HG03520 (cell line): Measurements from ENCODE around the gene LRRC74A.

Experiments used
- ATAC-seq: cut with Tn5 transposase; IDR thresholded peaks from one replicate; pipeline ENCODE4 v1.9.1; 2021; ENCODE audit warnings: mild to moderate bottlenecking, moderate library complexity; ENCODE audit not compliant: unreplicated experiment

LRRC74A gene

DNA sequence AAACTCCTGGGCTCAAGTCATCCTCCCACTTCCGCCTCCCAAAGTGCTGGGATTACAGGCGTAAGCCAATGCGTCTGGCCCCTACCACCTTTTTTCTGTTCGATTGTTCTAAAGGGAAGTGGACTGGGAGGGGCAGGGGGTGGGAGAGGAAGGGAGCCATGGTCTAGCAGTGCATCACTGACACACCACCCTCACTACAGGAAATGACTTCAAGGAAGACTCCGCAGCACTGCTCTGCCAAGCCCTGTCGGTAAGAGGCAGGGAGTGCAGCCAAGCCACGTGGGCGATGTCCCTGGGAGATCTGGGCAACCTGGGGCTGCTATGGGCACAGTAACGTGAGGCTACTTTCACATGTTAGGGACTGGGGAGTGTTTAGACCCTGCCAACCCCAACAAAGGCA is 18.0 kb downstream of the LRRC74A start:
- ATAC-seq, result no peak

DNA sequence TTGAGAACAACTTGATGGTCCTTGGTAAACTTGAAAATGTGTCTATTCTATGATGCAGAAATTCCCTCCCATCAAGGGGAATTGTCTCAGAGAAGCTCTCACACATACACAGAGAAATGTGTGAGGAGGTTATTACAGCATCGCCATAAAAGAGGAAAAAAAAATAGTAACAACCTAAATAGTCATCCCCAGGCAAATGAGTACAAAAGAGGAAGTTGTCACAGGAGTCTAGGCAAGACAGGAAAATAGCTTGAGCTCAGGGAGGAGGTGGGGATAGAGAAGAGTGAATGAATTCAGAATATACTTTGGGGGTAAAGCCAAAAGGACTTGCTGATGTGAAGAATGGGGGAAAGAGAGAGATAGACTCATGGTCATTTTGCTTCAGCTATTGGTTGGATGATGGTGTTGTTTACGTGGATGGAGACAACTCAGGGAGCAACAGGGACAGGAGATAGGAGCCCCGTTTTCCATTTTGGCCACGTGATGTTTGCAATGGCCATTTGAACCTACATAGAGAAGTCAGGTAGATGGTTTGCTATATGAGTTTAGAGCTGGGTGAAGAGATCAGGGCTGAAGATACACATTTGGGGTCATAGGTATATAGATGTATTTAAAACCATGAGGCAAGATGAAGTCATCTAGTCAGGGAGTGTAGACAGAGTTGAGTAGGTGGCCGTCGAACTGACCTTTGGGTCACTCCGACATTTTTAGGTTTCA is 20.3 kb downstream of the LRRC74A start:
- ATAC-seq, result no peak

DNA sequence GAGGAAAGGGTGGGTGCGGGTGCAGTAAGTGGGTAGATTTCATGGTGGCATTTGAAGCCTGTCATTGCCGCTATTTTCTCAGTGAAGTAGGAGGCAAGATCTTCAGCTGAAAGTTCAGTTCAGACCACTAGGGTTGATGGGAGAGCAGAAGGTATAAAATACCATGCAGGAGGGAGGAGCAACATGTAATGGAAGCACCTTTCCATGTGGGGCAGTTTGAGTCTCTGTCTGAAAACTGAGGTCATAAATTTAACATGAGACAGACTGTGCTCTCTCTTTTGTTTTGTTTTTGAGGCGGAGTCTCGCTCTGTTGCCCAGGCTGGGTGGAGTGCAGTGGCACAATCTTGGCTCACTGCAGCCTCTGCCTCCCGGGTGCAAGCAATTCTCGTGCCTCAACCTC is 22.7 kb downstream of the LRRC74A start:
- ATAC-seq, result no peak

DNA sequence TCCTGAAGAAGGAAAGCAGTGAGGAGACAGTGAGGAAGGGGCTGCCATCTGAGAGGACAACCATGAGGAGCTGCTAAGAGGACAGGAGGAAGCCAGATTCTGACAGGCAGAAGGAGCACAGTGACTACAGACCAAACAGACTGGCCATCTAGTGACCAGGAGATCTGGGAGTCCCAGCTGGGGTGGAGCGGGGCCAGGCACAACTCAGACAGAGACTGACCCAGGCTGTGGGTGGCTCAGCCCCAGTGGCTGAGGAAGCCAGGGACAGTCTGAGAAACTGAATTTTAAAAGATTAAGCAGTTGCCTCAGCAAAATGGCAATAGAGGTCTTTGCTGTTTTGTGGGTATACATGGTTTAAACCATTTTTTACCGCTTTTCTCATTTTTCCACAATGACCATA is 28.9 kb downstream of the LRRC74A start:
- ATAC-seq, result no peak

DNA sequence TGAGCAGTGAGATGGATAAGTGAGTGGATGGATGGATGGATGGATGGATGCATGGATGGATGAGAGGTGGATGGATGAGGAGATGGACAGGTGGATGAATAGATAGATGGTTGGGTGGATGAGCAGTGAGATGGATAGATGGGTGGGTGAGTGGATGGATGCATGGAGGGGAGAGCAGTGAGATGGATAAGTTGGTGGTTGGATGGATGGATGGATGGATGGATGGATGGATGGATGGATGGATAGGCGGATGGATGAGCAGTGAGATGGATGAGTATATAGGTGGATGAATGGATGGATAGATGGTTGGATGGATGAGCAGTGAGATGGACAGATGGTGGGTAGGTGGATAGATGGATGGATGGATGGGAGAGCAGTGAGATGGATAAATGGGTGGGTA is 30.6 kb downstream of the LRRC74A start:
- ATAC-seq, result no peak

DNA sequence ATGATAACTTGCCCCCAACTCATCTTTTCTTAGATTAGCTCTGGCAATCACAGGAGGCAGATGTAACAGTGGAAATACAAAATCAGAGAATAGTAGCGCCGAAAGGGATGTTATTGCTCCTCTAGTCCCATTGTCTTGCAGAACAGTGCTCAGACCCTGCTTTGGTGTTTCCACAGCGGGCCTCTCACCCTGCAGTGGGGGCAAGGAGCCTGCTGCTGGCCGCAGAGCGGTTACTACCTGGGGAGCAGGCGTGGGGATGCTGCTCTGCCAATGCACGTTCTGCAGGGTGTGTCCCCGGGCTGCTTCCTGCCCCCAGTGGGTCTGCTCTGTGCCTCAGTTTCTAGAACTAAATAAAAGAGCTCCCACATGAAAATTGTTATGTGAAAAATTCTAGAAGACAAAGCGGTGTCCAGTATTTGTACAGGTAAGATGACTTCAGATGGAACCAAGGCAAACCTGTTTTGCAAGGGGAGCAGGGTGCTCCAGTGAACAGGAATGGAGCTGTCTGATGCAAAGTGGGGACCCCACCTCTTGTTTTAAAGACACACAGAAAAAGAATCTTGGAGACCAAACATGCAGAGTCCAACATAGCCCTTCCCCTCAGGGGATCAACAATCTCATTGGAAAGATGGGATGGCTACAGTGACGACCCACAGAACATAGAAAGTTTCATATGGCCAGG is 35.5 kb downstream of the LRRC74A start:
- no peak for ATAC-seq

DNA sequence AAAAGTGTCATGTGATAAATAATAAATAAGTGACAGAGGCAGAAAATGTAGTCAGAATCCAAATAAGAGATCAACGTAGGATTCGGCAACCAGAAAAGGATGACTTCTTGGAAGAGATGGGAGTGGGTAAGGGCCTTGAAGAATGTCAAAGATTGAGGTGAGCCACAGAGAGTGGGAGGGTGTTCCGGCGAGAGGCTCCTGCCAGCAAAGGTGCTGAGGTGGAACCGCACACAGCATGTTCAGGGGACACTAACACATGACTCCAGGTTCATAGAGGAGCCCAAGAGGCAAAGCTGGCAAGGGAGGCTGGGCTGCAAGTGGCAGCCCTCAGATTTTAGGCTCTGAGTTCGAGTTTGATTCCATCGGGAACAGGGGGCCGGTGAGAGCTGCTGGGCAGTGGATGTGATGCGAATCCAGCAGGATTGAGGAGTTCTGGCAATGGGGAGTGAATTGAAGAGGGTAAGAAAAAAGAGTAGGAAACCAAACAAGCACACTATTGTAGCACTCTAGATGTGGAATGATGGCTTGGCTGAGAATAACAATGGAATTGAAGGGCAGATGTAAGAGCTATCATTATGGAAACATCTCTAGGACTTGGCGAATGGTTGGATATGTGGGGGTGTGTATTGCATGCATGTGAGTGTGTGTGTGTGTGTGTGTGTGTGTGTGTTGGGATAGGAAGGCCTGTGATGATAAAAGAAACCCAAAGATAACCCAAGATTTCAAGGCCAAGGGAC is 36.5 kb downstream of the LRRC74A start:
- no peak for ATAC-seq

DNA sequence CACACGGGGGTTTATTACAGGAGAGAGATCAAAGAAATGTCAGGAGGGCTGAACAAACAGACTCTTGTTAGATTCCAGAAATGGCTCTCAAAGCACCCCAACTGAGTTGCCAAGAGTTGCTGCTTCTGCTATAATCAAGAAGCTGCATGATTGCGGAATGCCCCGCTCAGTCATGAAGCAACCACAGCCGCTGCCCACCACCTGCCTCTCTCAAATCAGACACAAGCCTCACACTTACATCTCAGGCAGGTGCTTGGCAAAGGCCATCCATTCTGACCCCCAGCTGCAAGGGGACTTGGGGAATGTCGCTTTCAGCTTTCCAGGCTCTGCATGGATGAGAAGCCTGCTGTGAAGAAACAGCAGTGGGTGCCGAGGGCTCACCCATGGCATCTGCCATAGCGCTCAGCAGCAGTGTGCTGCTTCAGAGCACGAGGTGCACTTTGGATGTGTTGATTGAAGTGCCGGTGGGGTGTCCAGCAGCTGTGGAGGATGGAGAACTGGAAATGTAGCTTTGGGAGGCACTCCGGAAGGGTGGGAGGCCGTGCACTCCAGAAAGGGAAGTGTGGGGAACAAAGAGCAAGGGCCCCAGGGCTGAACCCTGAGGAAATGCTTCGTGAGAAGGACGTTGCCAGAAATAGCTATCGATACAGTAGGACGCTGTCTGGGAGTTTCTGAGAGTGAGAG is 37.7 kb downstream of the LRRC74A start:
- no peak for ATAC-seq

DNA sequence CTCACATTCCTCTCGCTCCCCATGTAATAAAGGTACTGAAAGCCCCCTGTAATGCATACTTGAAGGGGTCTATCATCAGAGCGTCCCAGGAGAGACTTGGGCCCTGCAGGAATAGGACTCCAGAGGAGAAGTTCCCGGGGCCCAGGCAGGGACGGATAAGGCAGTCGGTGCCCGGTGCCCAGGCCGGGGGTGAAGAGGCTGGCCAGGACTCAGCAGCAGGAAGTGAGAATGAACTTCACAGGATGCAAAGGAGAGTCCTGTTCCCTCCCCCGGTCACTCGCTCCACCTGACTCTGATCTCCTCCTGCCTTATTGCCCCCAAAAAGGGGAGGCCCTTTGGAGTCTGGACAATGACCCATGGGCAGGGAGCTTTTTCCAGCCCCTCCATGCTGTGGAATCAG is 40.2 kb downstream of the LRRC74A start:
- ATAC-seq, result no peak

DNA sequence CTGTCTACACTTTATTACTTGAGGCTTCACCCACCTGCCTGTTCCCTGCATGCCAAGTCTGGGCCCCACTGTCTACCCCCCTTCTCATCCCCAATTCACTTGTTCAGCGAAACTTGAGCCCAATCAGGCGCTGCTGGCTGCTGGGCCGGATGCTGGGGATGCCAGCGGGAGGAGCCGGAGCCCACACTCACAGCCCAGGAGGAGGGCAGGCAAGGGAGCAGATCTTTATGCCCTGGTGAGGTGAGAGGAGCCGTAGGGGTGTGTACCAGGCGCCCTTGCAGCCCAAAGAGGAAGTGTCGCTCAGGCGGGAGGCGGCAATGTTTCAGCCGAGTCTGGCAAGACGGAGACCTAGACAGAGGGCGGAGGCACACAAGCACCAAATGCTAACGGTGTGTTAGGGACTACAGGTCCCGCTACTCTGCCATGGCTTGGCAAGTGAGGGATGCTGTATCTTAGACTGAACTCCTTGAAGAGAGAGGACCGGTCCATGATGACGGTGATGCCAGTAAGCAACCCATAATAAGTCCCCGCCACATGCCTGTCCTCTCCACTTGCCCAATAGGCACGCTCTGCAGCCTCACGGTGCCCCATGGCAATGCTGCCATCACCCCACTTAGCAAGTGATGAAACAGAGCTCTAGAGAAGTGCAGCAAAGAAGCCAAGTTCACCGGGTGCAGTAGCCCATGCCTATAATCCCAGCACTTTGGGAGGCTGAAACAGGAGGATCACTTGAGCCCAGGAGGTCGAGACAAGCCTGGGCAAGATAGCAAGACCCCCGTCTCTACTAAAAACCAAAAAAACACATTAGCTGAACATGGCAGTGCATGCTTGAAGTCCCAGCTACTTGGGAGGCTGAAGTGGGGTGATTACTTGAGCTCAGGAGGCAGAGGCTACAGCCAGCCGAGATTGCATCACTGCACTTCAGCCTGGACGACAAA is 41.6 kb downstream of the LRRC74A start:
- no peak for ATAC-seq

DNA sequence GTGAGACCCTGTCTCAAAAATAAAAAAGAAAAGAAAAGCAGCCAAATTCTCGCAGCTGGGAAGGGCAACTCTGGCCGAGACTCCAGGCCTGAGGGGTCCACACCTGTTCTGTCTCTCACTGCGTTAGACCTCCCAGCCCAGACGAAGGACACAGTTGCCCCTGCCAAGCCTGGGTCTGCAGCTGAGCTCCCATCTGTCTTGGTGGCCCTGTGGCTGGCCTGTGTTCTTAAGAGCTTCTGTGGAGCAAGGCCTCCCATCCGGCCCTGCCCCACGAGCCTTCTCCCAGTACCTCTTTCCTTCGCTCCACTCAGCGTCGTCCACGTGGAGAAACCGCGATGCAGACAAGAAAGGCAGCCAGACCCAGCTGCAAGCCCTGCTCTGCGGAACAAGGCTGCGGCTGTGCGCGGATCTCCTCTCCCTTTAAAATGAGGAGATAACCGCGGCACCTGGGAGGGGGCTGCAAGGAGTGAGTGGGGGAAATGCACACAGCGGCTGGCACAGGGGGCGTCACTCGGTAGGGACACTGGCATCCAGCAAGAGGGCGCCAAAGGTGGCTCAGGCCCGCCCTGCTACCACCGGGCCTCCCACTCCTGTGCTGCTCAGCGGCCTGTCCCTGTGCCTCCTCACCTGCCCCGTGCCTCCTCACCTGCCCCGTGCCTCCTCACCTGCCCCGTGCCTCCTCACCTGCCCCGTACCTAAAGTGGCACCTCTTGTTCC is 42.4 kb downstream of the LRRC74A start:
- no peak for ATAC-seq

DNA sequence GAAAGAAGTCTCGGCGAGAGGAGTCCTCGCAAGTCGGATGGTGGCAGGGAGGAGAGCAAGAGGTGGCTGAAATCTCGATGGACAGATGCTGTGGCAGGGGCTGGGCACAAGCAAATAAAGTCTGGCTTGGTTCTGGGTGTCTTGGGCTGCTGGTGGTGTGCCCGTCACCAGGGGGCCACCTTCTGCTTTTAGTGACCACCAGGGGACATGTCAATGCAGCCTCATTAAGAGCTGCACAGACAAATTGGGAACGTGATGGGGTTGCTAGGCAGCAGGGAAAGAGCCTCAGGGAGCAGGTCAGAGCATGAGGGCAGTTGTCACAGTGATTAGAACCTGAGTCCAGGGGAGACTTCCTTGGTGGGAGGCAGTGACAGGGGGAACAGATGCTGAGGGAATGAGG is 44.0 kb downstream of the LRRC74A start:
- no peak for ATAC-seq

DNA sequence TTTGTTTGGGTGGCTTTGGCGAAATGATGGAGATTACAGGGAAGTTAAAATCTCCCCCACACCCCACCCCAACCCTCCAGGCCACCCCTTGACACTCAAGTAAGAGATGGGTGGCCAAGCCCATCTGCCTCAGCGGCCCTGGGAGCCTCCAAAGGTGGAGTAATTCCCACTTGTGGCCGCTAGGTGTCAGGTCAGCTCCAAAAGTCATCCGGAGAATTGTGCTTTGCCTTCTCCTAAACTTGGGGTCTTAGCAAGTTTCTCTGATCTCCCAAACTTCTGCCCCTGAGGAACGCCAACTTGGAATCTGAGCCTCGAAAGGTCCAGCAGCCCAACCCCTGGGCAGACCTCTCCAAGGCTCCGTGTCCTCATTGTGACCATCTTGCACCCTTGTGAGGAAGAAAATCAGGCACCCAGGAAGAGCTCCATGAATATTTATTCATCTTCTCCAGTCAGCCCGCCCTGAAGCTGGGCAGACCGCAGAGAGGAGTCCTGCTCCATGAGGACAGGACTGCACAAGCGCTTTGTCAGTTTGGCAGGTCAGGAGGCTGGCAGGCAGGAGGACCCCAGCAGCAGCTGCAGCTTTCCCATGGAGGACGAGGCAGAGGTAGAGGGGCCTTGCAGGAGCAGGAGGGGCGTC is 46.7 kb downstream of the LRRC74A start:
- ATAC-seq, result no peak

DNA sequence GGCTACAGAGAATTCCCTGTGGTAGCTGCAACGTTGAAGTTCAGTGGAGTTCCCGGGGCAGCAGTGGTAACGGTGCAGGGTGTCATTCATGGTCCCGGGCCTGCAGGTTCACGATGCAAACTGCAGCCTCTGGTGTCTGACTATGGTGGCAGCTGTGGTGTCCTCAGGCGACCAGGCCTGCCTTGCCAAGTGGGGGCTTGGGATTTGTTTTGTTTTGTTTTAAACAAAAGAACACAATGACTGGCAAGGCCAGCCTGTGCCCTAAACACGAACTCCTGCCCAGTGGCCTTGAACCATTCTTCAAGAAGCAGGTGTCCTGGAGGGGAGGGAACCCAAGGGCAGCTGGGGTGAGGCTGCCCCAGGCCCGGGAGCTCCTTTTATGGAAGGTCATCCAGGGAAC is 48.5 kb downstream of the LRRC74A start:
- no peak for ATAC-seq

DNA sequence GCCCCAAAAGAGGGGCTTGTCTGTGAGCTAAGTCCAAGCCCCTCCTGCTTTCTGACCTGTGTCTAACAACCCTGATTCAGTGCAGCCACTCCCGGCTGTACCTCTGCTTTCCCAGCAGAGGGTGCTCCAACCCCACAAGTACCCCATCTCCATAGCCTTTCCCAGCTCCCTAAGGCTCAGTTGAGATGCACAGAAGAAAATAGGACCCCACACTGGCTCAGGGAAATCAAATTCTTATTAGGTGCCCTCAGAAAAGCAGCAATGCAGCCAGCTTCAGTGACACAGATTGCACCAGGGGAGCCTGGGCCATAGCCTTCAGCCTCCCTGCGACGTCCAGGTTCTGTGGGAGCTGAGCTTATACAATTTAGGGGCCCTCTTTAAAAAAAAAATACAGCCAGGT is 49.9 kb downstream of the LRRC74A start:
- ATAC-seq, result no peak

DNA sequence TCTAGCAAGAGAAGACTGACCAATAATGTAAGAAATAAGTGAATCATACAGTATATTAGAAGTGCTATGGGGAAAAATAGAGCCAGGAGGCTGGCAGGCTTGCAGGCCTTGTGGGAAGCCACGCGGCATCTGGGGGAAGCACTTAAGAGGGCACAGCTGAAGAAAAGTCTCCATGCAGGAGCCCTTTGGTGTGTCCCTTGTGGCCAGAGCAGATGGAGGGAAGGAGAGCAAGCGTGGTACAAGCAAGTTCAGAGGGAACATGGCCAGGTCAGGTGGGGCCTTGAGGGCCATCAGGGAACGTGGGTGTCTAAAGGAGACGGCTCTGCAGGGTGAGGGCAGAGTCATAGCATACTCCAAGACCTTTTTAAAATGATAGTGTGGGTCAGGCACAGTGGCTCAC is 51.7 kb downstream of the LRRC74A start:
- no peak for ATAC-seq

DNA sequence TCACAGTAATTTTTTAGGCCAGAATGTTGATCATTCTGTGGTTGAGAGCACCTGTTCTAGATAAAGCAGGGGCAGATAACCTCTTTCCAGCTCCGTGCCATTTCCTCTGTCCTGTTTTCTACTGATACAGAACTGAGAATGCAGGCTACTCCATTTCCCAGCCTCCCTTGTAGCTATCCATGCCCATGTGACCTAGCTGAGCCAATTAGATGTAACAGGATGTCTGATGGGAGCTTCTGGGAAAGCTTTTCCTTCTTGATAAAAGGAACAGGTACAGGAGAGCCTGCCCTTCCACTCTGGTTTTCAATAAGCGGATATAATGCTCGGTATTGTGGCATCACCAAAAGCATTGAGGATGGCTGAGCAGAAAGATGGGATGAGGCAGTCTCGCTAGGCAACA is 54.2 kb downstream of the LRRC74A start:
- ATAC-seq, result no peak

DNA sequence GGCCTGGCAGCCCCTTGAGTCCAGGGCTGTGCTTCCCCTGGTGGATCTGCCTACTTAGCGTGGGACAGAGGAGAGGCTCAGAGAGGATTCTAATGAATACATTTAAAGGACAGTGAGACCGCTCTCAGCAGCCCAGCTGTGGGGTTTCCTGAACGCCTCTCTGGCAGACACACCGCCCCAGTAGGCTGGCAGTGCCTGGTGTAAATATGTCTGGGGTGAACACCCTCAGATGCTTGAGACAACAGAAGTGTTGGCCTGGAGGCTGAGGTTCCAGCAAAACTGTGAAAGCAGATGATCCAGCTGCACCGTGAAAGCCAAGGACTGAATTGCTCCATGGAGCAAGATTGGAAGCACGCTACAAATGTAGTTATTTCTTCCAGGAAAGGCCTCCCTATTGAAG is 55.1 kb downstream of the LRRC74A start:
- no peak for ATAC-seq

DNA sequence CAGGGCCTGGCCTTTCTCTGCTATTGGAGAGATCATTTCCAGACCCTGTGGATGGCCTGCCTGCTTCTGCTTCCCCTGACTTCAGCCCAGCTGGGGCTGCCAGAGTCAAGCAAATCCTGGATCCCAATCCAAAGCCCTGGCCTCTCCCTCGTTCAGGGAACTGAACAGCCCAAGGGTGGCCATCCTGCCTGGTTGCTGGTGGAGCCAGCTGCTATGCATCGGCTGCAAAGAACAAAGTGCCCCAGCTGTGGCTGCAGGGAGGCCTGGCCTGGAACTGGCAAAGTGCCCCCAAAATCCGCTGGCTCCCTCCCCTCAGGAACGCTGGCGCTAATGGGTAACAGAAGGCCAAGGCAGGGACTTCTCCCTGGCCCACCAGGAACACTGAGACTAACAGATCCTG is 56.4 kb downstream of the LRRC74A start:
- ATAC-seq, result no peak
